GM12878 (cell line): ENCODE results near the gene HCCS. TPM values are rescaled to one million over a fixed set of nuclear protein-coding genes. Genes with fewer than 3 reads are reported as not detected.

Experiments used
- ATAC-seq: fragments of 200-7000 bp; cut with Tn5 transposase; 3 replicates; pipeline ENCODE4 v1.9.1; 2020; ENCODE audit warnings: mild to moderate bottlenecking, moderate library complexity
- BruUV-seq: library from RNA; stranded (reverse); fragments of 400-500 nt; replicated peaks from 2 replicates; lab custom pipeline; 2021; lab: Mats Ljungman, UMichigan
- CTCF ChIA-PET: fragments of 300-600 bp; sonication (Branson Sonifier 250); formaldehyde crosslinking; extraction: SDS; loops from one replicate; lab custom pipeline; 2021; ENCODE audit warnings: inconsistent platforms; lab: Yijun Ruan, JAX
- POLR2A ChIA-PET: fragments of 350-600 bp; formaldehyde crosslinking; extraction: SDS; loops from one replicate; lab custom pipeline; 2021; ENCODE audit warnings: inconsistent platforms; lab: Charles Lee
- RAD21 ChIA-PET: fragments of 300-600 bp; sonication (Branson Sonifier 250); formaldehyde crosslinking; loops from one replicate; lab custom pipeline; 2023; ENCODE audit warnings: antibody characterized with exemption; ENCODE audit not compliant: unreplicated experiment; lab: Charles Lee
- SMC1A ChIA-PET: fragments of 300-600 bp; sonication (Branson Sonifier 250); formaldehyde crosslinking; loops from one replicate; lab custom pipeline; 2023; ENCODE audit not compliant: unreplicated experiment, uncharacterized antibody; lab: Charles Lee
- DNase-seq: peaks from one replicate; pipeline ENCODE4 v3.0.0-alpha.2; 2011; ENCODE audit warnings: low read depth, low spot score
- FAIRE-seq: peaks from 3 replicates; lab custom pipeline; 2011; peaks lifted over from hg19 to GRCh38; lab: Jason Lieb, UNC
- H2AFZ ChIP-seq: 2 replicates; pipeline ENCODE4 v1.6.0; 2011; ENCODE audit warnings: low read depth, low read length, control low read depth; ENCODE audit not compliant: control insufficient read depth
- H3K27ac ChIP-seq: 2 replicates; pipeline ENCODE4 v1.5.1; 2011; ENCODE audit warnings: control low read depth; ENCODE audit not compliant: control insufficient read depth, insufficient read depth
- H3K27me3 ChIP-seq, 2 experiments: replicated peaks in 1 of 2; 2 replicates each; pipeline versions ENCODE4 v1.6.0 to v1.6.1; 2011; ENCODE audit warnings: low read length in 1 of 2; ENCODE audit not compliant: control insufficient read depth in 2 of 2, insufficient read depth in 2 of 2
- H3K36me3 ChIP-seq, 2 experiments: 2 replicates each; pipeline ENCODE4 v1.5.1; 2011; ENCODE audit warnings: low read length in 1 of 2; ENCODE audit not compliant: control insufficient read depth in 2 of 2, insufficient read depth in 2 of 2
- H3K4me1 ChIP-seq: 2 replicates; pipeline ENCODE4 v1.6.1; 2011; ENCODE audit warnings: mild to moderate bottlenecking, low read length, moderate library complexity, mixed read lengths; ENCODE audit not compliant: control insufficient read depth, insufficient read depth
- H3K4me2 ChIP-seq: 2 replicates; pipeline ENCODE4 v1.6.0; 2011; ENCODE audit warnings: control low read depth; ENCODE audit not compliant: control insufficient read depth, insufficient read depth
- H3K4me3 ChIP-seq: fragments of 200-600 bp; sonication (generic); 2 replicates; pipeline ENCODE4 v1.5.1; 2016
- H3K79me2 ChIP-seq: 2 replicates; pipeline ENCODE4 v1.6.0; 2011; ENCODE audit warnings: low read length; ENCODE audit not compliant: control insufficient read depth, insufficient read depth
- H3K9ac ChIP-seq: 2 replicates; pipeline ENCODE4 v1.8.0; 2011; ENCODE audit warnings: low read length, control low read depth, mixed read lengths; ENCODE audit not compliant: control insufficient read depth, insufficient read depth
- H3K9me3 ChIP-seq: replicated peaks from 3 replicates; pipeline ENCODE4 v1.5.1; 2011; ENCODE audit warnings: mild to moderate bottlenecking, low read length; ENCODE audit not compliant: control insufficient read depth, insufficient read depth
- H4K20me1 ChIP-seq: 2 replicates; pipeline ENCODE4 v1.6.0; 2011; ENCODE audit not compliant: control insufficient read depth, insufficient read depth
- CEBPB ChIP-seq, 2 experiments: fragments of 150-350 bp in 1 of 2; IDR thresholded peaks; 2 replicates each; pipeline ENCODE4 v1.6.1; 2012 to 2014; ENCODE audit warnings: low read depth in 2 of 2, low read length in 2 of 2, borderline replicate concordance in 1 of 2, inconsistent platforms in 1 of 2
- ZBTB4 ChIP-seq: fragments of 450-650 bp; formaldehyde crosslinking; IDR thresholded peaks from 2 replicates; pipeline ENCODE4 v1.4.0; 2022; ENCODE audit warnings: mild to moderate bottlenecking, moderate library complexity
- WGBS: methylation state at CpG from one replicate; pipeline ENCODE4 v1.1.6; 2016; ENCODE audit warnings: low lambda C conversion rate; ENCODE audit not compliant: insufficient replicate concordance, insufficient coverage; ENCODE audit errors: missing lambda C conversion rate; 5-methylcytosine and 5-hydroxymethylcytosine counted together
- in situ Hi-C: fragments of 300-500 bp; cut with MboI; formaldehyde crosslinking; loops from 9 replicates; pipeline ENCODE4 v1.14.3; 2018; ENCODE audit warnings: mixed read lengths
- intact Hi-C: fragments of 100-400 bp; cut with micrococcal nuclease; formaldehyde crosslinking; loops from one replicate; pipeline ENCODE4 v1.14.2; 2022; ENCODE audit not compliant: unreplicated experiment
- polyA plus RNA-seq, 11 experiments: library from polyadenylated mRNA; depleted of rRNA in 4 of 11; unstranded in 6 of 11; stranded (reverse) in 5 of 11; fragments of >200 nt; fragmentation: Nextera tagmentation in 4 of 11; fragmentation: Illumina TruSeq in 1 of 11; extraction: Ambion mirVana in 4 of 11; extraction: Trizol in 1 of 11; gene quantifications; 1 replicate in 1 of 11; 2 replicates in 10 of 11; pipeline versions ENCODE4 v1.2.1 to v1.2.3, GENCODE V29; 2011 to 2016; ENCODE audit warnings: inconsistent platforms in 2 of 11, missing spikeins in 2 of 11, low read depth in 1 of 11
- total RNA-seq, 4 experiments: library from RNA; depleted of rRNA in 3 of 4; stranded (reverse); fragments of >200 nt in 3 of 4; fragmentation: Illumina TruSeq in 1 of 4; extraction: Trizol in 1 of 4; gene quantifications; 2 replicates each; pipeline versions ENCODE4 v1.2.1 to v1.2.3, GENCODE V29; 2013 to 2021
- TF ChIP-seq, protein P1 (sequence below): IDR thresholded peaks from 2 replicates; pipeline ENCODE4 v1.6.1; 2011; ENCODE audit warnings: low read depth, low read length, improper control_type of control experiment, borderline replicate concordance

Gene HCCS
- total and polyA plus RNA-seq, 10 of the 15 experiments (the other 5 are each of a cell fraction or from before 2014, with no cell fraction given), result 11.8 to 69.6 (median 36.9) TPM

DNA sequence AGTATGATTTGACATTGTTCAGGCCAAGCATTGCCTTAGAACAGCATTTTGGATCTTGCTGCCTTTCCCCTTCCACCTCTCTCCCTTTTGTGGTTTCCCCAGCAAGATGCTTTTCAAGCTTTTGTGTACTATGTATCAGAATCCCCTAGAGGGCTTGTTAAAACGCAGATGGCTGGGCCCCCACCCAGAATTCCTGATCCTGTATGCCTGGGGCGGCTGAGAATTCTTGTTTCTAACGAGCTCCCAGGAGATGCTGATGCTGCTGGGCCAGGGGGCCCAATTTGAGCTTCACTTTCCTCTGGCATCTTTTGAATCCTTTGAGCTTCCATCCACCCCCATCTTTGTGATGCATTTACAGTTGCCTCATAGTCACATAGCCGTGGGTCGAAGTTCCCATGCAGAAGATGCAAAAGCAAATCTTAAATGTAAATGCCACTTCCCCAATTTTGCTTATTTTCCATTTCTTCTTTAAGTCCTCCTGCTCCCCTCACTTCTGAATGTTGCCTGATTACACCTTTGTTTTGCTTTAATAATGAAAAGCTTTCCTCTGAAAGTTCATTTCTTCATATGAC lies 18.5 kb downstream of the HCCS start:
- H3K9me3 ChIP-seq, result no peaks in the 10 kb centered on the region
- no peaks in the 10 kb centered on the region for H3K4me1 ChIP-seq
- H4K20me1 ChIP-seq, result no peaks in the 10 kb centered on the region
- H3K79me2 ChIP-seq, result no peaks in the 10 kb centered on the region
- no peak overlapping the region for H3K27ac ChIP-seq
- SMC1A ChIA-PET, result interaction anchor here (1.0 kb wide), 1 partner anchor 939 kb away, joined by 3 read pairs; no protein-coding TSS in a partner anchor
- RAD21 ChIA-PET, result no interaction called here
- no TSS peak for BruUV-seq
- H3K9ac ChIP-seq, result no peak overlapping the region
- intact Hi-C loops (no loop called here), in situ Hi-C loops (loop anchor here (5.0 kb wide), 1 partner anchor 937 kb away; no protein-coding TSS in a partner anchor)
- DNase-seq (no peak), ATAC-seq (no peak), FAIRE-seq (no peak)
- CTCF ChIA-PET, result no interaction called here
- H3K4me2 ChIP-seq, result no peak overlapping the region
- no peak overlapping the region for H3K4me3 ChIP-seq
- no peaks in the 10 kb centered on the region for H3K36me3 ChIP-seq
- no peaks in the 10 kb centered on the region for H3K27me3 ChIP-seq
- POLR2A ChIA-PET, result no interaction called here
- TF ChIP-seq ZBTB4 (CRISPR knock-in tag), result no peak
- TF ChIP-seq CEBPB (IDR thresholded peaks at IDR 0.05; ENCODE audit: borderline replicate concordance in 1 of 2, low read depth in 2 of 2, low read length in 2 of 2), result no peak
- TF ChIP-seq, protein P1, sequence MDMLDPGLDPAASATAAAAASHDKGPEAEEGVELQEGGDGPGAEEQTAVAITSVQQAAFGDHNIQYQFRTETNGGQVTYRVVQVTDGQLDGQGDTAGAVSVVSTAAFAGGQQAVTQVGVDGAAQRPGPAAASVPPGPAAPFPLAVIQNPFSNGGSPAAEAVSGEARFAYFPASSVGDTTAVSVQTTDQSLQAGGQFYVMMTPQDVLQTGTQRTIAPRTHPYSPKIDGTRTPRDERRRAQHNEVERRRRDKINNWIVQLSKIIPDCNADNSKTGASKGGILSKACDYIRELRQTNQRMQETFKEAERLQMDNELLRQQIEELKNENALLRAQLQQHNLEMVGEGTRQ, result no peak
- no peak overlapping the region for H2AFZ ChIP-seq
- WGBS, result 32% methylated on average over 5 of the region's 5 CpGs
